Measurements from ENCODE around the gene ARSG. TPM values are rescaled to one million over a fixed set of nuclear protein-coding genes. Genes with fewer than 3 reads are reported as not detected.

Gene ARSG
- total and polyA plus RNA-seq, 2 experiments from 2014 or later, result 1.7 to 5.1 TPM

DNA sequence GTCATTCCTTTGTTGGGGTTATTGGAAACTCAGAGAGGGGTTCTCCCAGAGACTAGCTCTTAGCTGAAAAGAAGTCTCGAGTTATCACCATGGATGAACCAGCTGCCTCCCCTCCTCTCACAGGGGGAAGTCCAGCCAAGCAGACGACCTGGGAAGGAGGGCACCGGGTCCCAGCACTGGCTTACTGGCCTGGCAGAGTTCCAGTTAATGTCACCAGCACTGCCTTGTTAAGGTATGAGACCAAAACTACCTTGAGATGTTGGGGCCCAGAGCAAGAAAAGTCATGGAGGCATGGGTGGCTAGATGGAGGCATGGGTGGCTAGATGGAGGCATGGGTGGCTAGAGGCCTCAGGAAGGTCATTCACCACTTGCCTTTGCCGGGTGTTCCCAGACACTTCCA lies 93.6 kb downstream of the ARSG start (continued):
- TF ChIP-seq, protein P1, sequence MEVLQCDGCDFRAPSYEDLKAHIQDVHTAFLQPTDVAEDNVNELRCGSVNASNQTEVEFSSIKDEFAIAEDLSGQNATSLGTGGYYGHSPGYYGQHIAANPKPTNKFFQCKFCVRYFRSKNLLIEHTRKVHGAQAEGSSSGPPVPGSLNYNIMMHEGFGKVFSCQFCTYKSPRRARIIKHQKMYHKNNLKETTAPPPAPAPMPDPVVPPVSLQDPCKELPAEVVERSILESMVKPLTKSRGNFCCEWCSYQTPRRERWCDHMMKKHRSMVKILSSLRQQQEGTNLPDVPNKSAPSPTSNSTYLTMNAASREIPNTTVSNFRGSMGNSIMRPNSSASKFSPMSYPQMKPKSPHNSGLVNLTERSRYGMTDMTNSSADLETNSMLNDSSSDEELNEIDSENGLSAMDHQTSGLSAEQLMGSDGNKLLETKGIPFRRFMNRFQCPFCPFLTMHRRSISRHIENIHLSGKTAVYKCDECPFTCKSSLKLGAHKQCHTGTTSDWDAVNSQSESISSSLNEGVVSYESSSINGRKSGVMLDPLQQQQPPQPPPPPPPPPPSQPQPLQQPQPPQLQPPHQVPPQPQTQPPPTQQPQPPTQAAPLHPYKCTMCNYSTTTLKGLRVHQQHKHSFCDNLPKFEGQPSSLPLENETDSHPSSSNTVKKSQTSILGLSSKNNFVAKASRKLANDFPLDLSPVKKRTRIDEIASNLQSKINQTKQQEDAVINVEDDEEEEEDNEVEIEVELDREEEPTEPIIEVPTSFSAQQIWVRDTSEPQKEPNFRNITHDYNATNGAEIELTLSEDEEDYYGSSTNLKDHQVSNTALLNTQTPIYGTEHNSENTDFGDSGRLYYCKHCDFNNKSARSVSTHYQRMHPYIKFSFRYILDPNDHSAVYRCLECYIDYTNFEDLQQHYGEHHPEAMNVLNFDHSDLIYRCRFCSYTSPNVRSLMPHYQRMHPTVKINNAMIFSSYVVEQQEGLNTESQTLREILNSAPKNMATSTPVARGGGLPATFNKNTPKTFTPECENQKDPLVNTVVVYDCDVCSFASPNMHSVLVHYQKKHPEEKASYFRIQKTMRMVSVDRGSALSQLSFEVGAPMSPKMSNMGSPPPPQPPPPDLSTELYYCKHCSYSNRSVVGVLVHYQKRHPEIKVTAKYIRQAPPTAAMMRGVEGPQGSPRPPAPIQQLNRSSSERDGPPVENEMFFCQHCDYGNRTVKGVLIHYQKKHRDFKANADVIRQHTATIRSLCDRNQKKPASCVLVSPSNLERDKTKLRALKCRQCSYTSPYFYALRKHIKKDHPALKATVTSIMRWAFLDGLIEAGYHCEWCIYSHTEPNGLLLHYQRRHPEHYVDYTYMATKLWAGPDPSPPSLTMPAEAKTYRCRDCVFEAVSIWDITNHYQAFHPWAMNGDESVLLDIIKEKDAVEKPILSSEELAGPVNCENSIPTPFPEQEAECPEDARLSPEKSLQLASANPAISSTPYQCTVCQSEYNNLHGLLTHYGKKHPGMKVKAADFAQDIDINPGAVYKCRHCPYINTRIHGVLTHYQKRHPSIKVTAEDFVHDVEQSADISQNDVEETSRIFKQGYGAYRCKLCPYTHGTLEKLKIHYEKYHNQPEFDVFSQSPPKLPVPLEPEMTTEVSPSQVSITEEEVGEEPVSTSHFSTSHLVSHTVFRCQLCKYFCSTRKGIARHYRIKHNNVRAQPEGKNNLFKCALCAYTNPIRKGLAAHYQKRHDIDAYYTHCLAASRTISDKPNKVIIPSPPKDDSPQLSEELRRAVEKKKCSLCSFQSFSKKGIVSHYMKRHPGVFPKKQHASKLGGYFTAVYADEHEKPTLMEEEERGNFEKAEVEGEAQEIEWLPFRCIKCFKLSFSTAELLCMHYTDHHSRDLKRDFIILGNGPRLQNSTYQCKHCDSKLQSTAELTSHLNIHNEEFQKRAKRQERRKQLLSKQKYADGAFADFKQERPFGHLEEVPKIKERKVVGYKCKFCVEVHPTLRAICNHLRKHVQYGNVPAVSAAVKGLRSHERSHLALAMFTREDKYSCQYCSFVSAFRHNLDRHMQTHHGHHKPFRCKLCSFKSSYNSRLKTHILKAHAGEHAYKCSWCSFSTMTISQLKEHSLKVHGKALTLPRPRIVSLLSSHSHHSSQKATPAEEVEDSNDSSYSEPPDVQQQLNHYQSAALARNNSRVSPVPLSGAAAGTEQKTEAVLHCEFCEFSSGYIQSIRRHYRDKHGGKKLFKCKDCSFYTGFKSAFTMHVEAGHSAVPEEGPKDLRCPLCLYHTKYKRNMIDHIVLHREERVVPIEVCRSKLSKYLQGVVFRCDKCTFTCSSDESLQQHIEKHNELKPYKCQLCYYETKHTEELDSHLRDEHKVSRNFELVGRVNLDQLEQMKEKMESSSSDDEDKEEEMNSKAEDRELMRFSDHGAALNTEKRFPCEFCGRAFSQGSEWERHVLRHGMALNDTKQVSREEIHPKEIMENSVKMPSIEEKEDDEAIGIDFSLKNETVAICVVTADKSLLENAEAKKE (CRISPR knock-in tag; IDR thresholded peaks at IDR 0.05), result no peak

DNA sequence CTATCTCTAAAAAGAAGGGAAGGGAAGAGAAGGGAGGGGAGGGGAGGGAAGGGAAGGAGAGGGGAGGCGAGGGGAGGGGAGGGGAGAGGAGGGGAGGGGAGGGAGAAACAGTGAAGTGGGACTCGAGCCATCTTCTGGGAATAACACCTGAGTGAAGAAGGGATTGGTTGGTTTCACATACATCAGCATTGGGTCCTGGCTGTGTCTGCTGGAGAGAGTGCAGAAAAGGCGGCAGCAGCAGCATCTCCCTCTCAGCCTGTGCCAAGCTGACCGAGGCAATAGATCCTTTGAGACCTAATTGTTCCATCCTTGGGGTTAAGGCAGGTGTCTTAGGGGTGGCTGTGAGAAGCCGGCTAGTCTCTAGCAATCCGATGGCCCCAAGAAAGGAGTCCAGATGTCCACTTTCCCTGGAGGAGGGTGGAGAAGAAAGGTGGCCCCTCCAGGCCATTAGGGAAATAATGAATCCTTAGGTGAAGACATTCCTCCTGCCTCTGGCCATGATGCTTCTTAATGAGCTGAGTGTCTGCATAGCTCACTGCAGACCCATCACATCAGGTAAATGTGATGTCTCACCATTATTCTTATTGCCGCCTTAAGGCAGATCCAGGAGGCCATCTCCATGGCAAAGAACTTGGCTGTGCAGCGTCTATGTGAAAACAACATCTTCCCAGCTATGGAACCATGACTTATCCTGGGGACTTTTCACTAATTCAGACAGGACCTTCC lies 94.4 kb downstream of the ARSG start:
- no peaks in the 10 kb centered on the region for H3K36me3 ChIP-seq (ENCODE audit: insufficient read depth)
- no peaks in the 10 kb centered on the region for H3K27me3 ChIP-seq (ENCODE audit: insufficient read depth)
- H3K4me1 ChIP-seq (ENCODE audit: insufficient read depth), result no peaks in the 10 kb centered on the region
- no peaks in the 10 kb centered on the region for H3K9me2 ChIP-seq (ENCODE audit: insufficient read depth)
- Mint-ChIP-seq H3K4me3 (no peak overlapping the region), H3K27me3 (ENCODE audit: insufficient read depth, low read depth, poor library complexity) (peaks cover 6% of the 10 kb centered on the region), H3K27ac (no peak overlapping the region), H3K36me3 (ENCODE audit: low read depth) (no peaks in the 10 kb centered on the region), H3K9me3 (no peaks in the 10 kb centered on the region), H3K4me1 (peaks cover 9% of the 10 kb centered on the region; the same call in 1 of the 3 replicates)
- no peaks in the 10 kb centered on the region for H3F3A ChIP-seq (replicated peaks; ENCODE audit: low read depth)
- H4K20me1 ChIP-seq (replicated peaks; ENCODE audit: insufficient read depth), result no peaks in the 10 kb centered on the region
- no peak overlapping the region for H2AFZ ChIP-seq
- DNase-seq (ENCODE audit: low spot score), result no peak
- no peak overlapping the region for H3K27ac ChIP-seq (ENCODE audit: low read depth)
- no peaks in the 10 kb centered on the region for H3K79me2 ChIP-seq (replicated peaks; ENCODE audit: insufficient read depth)
- ATAC-seq, result no peak
- no peak overlapping the region for H3K4me3 ChIP-seq
- no peak overlapping the region for H3K4me2 ChIP-seq
- no peak for TF ChIP-seq EZH2phosphoT487 (IDR thresholded peaks at IDR 0.05; ENCODE audit: unreplicated experiment)
- TF ChIP-seq, protein P2, sequence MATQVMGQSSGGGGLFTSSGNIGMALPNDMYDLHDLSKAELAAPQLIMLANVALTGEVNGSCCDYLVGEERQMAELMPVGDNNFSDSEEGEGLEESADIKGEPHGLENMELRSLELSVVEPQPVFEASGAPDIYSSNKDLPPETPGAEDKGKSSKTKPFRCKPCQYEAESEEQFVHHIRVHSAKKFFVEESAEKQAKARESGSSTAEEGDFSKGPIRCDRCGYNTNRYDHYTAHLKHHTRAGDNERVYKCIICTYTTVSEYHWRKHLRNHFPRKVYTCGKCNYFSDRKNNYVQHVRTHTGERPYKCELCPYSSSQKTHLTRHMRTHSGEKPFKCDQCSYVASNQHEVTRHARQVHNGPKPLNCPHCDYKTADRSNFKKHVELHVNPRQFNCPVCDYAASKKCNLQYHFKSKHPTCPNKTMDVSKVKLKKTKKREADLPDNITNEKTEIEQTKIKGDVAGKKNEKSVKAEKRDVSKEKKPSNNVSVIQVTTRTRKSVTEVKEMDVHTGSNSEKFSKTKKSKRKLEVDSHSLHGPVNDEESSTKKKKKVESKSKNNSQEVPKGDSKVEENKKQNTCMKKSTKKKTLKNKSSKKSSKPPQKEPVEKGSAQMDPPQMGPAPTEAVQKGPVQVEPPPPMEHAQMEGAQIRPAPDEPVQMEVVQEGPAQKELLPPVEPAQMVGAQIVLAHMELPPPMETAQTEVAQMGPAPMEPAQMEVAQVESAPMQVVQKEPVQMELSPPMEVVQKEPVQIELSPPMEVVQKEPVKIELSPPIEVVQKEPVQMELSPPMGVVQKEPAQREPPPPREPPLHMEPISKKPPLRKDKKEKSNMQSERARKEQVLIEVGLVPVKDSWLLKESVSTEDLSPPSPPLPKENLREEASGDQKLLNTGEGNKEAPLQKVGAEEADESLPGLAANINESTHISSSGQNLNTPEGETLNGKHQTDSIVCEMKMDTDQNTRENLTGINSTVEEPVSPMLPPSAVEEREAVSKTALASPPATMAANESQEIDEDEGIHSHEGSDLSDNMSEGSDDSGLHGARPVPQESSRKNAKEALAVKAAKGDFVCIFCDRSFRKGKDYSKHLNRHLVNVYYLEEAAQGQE (IDR thresholded peaks at IDR 0.05; ENCODE audit: unreplicated experiment), result no peak
- TF ChIP-seq, protein P1 (CRISPR knock-in tag; IDR thresholded peaks at IDR 0.05), result no peak
- no peak for TF ChIP-seq POLR2AphosphoS5 (IDR thresholded peaks at IDR 0.05; ENCODE audit: low read depth)
